Measurements from ENCODE around the gene OTUD1.
A peak's percentile ranks its signal among the peaks of the same experiment; 100 is the strongest.

The OTUD1 gene

GRCh38 chr10:23422003-23422411 lies 16.9 kb upstream of the OTUD1 start:
- no peak for DNase-seq (ENCODE audit: low spot score)

GRCh38 chr10:23432166-23432565 lies 6.7 kb upstream of the OTUD1 start:
- no peak for DNase-seq (ENCODE audit: low spot score)

- no peak for DNase-seq (ENCODE audit: low spot score)
Observed at GRCh38 chr10:23432639-23433038, 6.2 kb upstream of the OTUD1 start.

- no peak for DNase-seq (ENCODE audit: low spot score)
Observed at GRCh38 chr10:23433701-23434100, 5.2 kb upstream of the OTUD1 start.

- DNase-seq (ENCODE audit: low spot score), result no peak
Observed at GRCh38 chr10:23435378-23435777, 3.5 kb upstream of the OTUD1 start.

- no peak for DNase-seq (ENCODE audit: low spot score)
Observed at GRCh38 chr10:23436983-23437382, 1.9 kb upstream of the OTUD1 start.

GRCh38 chr10:23437963-23438546 lies 820 bp upstream of the OTUD1 start:
- DNase-seq (ENCODE audit: low spot score), result no peak

GRCh38 chr10:23439452-23439960 lies 631 bp downstream of the OTUD1 start:
- DNase-seq (ENCODE audit: low spot score), result peak; percentile 77

- no peak for DNase-seq (ENCODE audit: low spot score)
Observed at GRCh38 chr10:23439961-23440889, 1.4 kb downstream of the OTUD1 start.

GRCh38 chr10:23441251-23441650 lies 2.4 kb downstream of the OTUD1 start:
- no peak for DNase-seq (ENCODE audit: low spot score)

GRCh38 chr10:23442936-23443335 lies 4.1 kb downstream of the OTUD1 start:
- DNase-seq (ENCODE audit: low spot score), result no peak

- no peak for DNase-seq (ENCODE audit: low spot score)
Observed at GRCh38 chr10:23445591-23445990, 6.7 kb downstream of the OTUD1 start.

- DNase-seq (ENCODE audit: low spot score), result no peak
Observed at GRCh38 chr10:23448323-23448722, 9.4 kb downstream of the OTUD1 start.

- no peak for DNase-seq (ENCODE audit: low spot score)
Observed at GRCh38 chr10:23448802-23449570, 10.1 kb downstream of the OTUD1 start.

- DNase-seq (ENCODE audit: low spot score), result no peak
Observed at GRCh38 chr10:23452033-23452655, 13.3 kb downstream of the OTUD1 start.

GRCh38 chr10:23453465-23453864 lies 14.6 kb downstream of the OTUD1 start:
- no peak for DNase-seq (ENCODE audit: low spot score)

- no peak for DNase-seq (ENCODE audit: low spot score)
Observed at GRCh38 chr10:23457632-23458417, 18.9 kb downstream of the OTUD1 start.

- no peak for DNase-seq (ENCODE audit: low spot score)
Observed at GRCh38 chr10:23459308-23459939, 20.5 kb downstream of the OTUD1 start.

GRCh38 chr10:23461557-23461956 lies 22.7 kb downstream of the OTUD1 start:
- no peak for DNase-seq (ENCODE audit: low spot score)

GRCh38 chr10:23467012-23467411 lies 28.1 kb downstream of the OTUD1 start:
- no peak for DNase-seq (ENCODE audit: low spot score)

GRCh38 chr10:23467548-23467947 lies 28.7 kb downstream of the OTUD1 start:
- DNase-seq (ENCODE audit: low spot score), result no peak
